ENCODE results near the gene PLCB1.
A peak's percentile ranks its signal among the peaks of the same experiment; 100 is the strongest.

PLCB1 gene

GRCh38 chr20:8121666-8122065, 10.4 kb upstream of the PLCB1 start:
- H3K9me3 Mint-ChIP-seq: no peaks in the 10 kb centered on the region
- no peak for DNase-seq (ENCODE audit: low spot score in 2 of 2)
- H3K27ac Mint-ChIP-seq: no peak overlapping the region
- H3K36me3 Mint-ChIP-seq: no peaks in the 10 kb centered on the region
- H3K4me3 Mint-ChIP-seq: no peak overlapping the region
- no peaks in the 10 kb centered on the region for H3K27me3 Mint-ChIP-seq
- no peaks in the 10 kb centered on the region for H3K4me1 Mint-ChIP-seq
- no peak for ATAC-seq (ENCODE audit: low read depth)

GRCh38 chr20:8124639-8125038, 7.4 kb upstream of the PLCB1 start:
- Mint-ChIP-seq H3K27me3 (no peaks in the 10 kb centered on the region), H3K9me3 (no peaks in the 10 kb centered on the region), H3K27ac (no peak overlapping the region), H3K36me3 (no peaks in the 10 kb centered on the region), H3K4me1 (no peaks in the 10 kb centered on the region), H3K4me3 (no peak overlapping the region)
- ATAC-seq (ENCODE audit: low read depth) (no peak), DNase-seq (ENCODE audit: low spot score in 2 of 2) (no peak)

GRCh38 chr20:8126181-8126580, 5.9 kb upstream of the PLCB1 start:
- no peak overlapping the region for H3K4me3 Mint-ChIP-seq
- ATAC-seq (ENCODE audit: low read depth): no peak
- H3K27ac Mint-ChIP-seq: no peak overlapping the region
- no peaks in the 10 kb centered on the region for H3K4me1 Mint-ChIP-seq
- H3K27me3 Mint-ChIP-seq: peaks cover 6% of the 10 kb centered on the region
- H3K9me3 Mint-ChIP-seq: no peaks in the 10 kb centered on the region
- H3K36me3 Mint-ChIP-seq: no peaks in the 10 kb centered on the region
- DNase-seq (ENCODE audit: low spot score in 2 of 2): no peak

GRCh38 chr20:8126841-8127378, 5.2 kb upstream of the PLCB1 start:
- ATAC-seq (ENCODE audit: low read depth): no peak
- Mint-ChIP-seq H3K27me3 (peaks cover 7% of the 10 kb centered on the region), H3K4me3 (no peak overlapping the region)

GRCh38 chr20:8127553-8128255, 4.4 kb upstream of the PLCB1 start:
- H3K27ac Mint-ChIP-seq: no peak overlapping the region
- ATAC-seq (ENCODE audit: low read depth): no peak

More at GRCh38 chr20:8126841-8127378, 5.2 kb upstream of the PLCB1 start:
- Mint-ChIP-seq H3K4me1 (peaks cover under 1% of the 10 kb centered on the region), H3K36me3 (no peaks in the 10 kb centered on the region), H3K9me3 (no peaks in the 10 kb centered on the region), H3K27ac (no peak overlapping the region)
- no peak for DNase-seq (ENCODE audit: low spot score in 2 of 2)

GRCh38 chr20:8128291-8129060, 3.6 kb upstream of the PLCB1 start:
- peaks cover 7% of the 10 kb centered on the region for H3K27me3 Mint-ChIP-seq
- H3K9me3 Mint-ChIP-seq: no peaks in the 10 kb centered on the region
- ATAC-seq (ENCODE audit: low read depth): no peak
- H3K4me1 Mint-ChIP-seq: peaks cover 2% of the 10 kb centered on the region
- no peak overlapping the region for H3K27ac Mint-ChIP-seq
- no peak for DNase-seq (ENCODE audit: low spot score in 2 of 2)
- no peaks in the 10 kb centered on the region for H3K36me3 Mint-ChIP-seq
- no peak overlapping the region for H3K4me3 Mint-ChIP-seq

More at GRCh38 chr20:8127553-8128255, 4.4 kb upstream of the PLCB1 start:
- DNase-seq (ENCODE audit: low spot score in 2 of 2): no peak
- no peak overlapping the region for H3K4me3 Mint-ChIP-seq
- no peaks in the 10 kb centered on the region for H3K36me3 Mint-ChIP-seq
- no peaks in the 10 kb centered on the region for H3K9me3 Mint-ChIP-seq
- H3K4me1 Mint-ChIP-seq: peaks cover 2% of the 10 kb centered on the region
- peaks cover 7% of the 10 kb centered on the region for H3K27me3 Mint-ChIP-seq

- Mint-ChIP-seq H3K9me3 (no peaks in the 10 kb centered on the region), H3K27me3 (peaks cover 12% of the 10 kb centered on the region), H3K27ac (no peak overlapping the region), H3K4me1 (peaks cover 2% of the 10 kb centered on the region), H3K4me3 (no peak overlapping the region), H3K36me3 (no peaks in the 10 kb centered on the region)
- no peak for ATAC-seq (ENCODE audit: low read depth)
- no peak for DNase-seq (ENCODE audit: low spot score in 2 of 2)
Measured at GRCh38 chr20:8129211-8129976, 2.7 kb upstream of the PLCB1 start.

GRCh38 chr20:8130840-8131526, 1.1 kb upstream of the PLCB1 start:
- peaks cover 2% of the 10 kb centered on the region for H3K4me1 Mint-ChIP-seq
- no peaks in the 10 kb centered on the region for H3K9me3 Mint-ChIP-seq
- DNase-seq (ENCODE audit: low spot score in 2 of 2) (no peak), ATAC-seq (ENCODE audit: low read depth) (no peak)
- no peaks in the 10 kb centered on the region for H3K36me3 Mint-ChIP-seq
- H3K27ac Mint-ChIP-seq: no peak overlapping the region
- peaks cover 14% of the 10 kb centered on the region for H3K27me3 Mint-ChIP-seq
- no peak overlapping the region for H3K4me3 Mint-ChIP-seq

- ATAC-seq (ENCODE audit: low read depth) (no peak), DNase-seq (ENCODE audit: low spot score in 2 of 2) (peak in 1 of 2 donors; percentile 9)
- H3K36me3 Mint-ChIP-seq: no peaks in the 10 kb centered on the region
- no peaks in the 10 kb centered on the region for H3K9me3 Mint-ChIP-seq
- no peak overlapping the region for H3K27ac Mint-ChIP-seq
- H3K4me1 Mint-ChIP-seq: peaks cover 2% of the 10 kb centered on the region
- H3K4me3 Mint-ChIP-seq: peak overlapping the region; percentile 42
- peaks cover 14% of the 10 kb centered on the region for H3K27me3 Mint-ChIP-seq
Measured at GRCh38 chr20:8132484-8133309, 631 bp downstream of the PLCB1 start.

- Mint-ChIP-seq H3K27me3 (peaks cover 14% of the 10 kb centered on the region), H3K4me3 (no peak overlapping the region), H3K9me3 (no peaks in the 10 kb centered on the region), H3K4me1 (peaks cover 2% of the 10 kb centered on the region), H3K36me3 (no peaks in the 10 kb centered on the region), H3K27ac (no peak overlapping the region)
- no peak for ATAC-seq (ENCODE audit: low read depth)
- no peak for DNase-seq (ENCODE audit: low spot score in 2 of 2)
Measured at GRCh38 chr20:8133310-8133768, 1.3 kb downstream of the PLCB1 start.

GRCh38 chr20:8133851-8134451, 1.9 kb downstream of the PLCB1 start:
- peaks cover 14% of the 10 kb centered on the region for H3K27me3 Mint-ChIP-seq
- H3K4me1 Mint-ChIP-seq: peaks cover 2% of the 10 kb centered on the region
- no peaks in the 10 kb centered on the region for H3K36me3 Mint-ChIP-seq
- no peak overlapping the region for H3K27ac Mint-ChIP-seq
- DNase-seq (ENCODE audit: low spot score in 2 of 2) (no peak), ATAC-seq (ENCODE audit: low read depth) (no peak)
- H3K9me3 Mint-ChIP-seq: no peaks in the 10 kb centered on the region
- H3K4me3 Mint-ChIP-seq: no peak overlapping the region

GRCh38 chr20:8139899-8140298, 7.8 kb downstream of the PLCB1 start:
- Mint-ChIP-seq H3K27ac (no peak overlapping the region), H3K36me3 (no peaks in the 10 kb centered on the region), H3K27me3 (peaks cover 1% of the 10 kb centered on the region), H3K4me1 (no peaks in the 10 kb centered on the region), H3K4me3 (no peak overlapping the region), H3K9me3 (no peaks in the 10 kb centered on the region)
- DNase-seq (ENCODE audit: low spot score in 2 of 2) (no peak), ATAC-seq (ENCODE audit: low read depth) (no peak)
